Muscle of leg (tissue), 16 donors: ENCODE results near the gene TEX48. TPM values are rescaled to one million over a fixed set of nuclear protein-coding genes. Genes with fewer than 3 reads are reported as not detected.

Source experiments
- DNase-seq: peaks from one replicate; pipeline ENCODE4 v3.0.0; 2013
- H3K27ac ChIP-seq: one replicate; pipeline ENCODE4 v1.5.1; 2013; ENCODE audit warnings: mild to moderate bottlenecking, low read length, control low read depth
- H3K27me3 ChIP-seq: one replicate; pipeline ENCODE4 v1.6.1; 2013; ENCODE audit warnings: low read length; ENCODE audit not compliant: control insufficient read depth, insufficient read depth
- H3K36me3 ChIP-seq: one replicate; pipeline ENCODE4 v1.6.1; 2013; ENCODE audit warnings: low read length; ENCODE audit not compliant: control insufficient read depth, insufficient read depth
- H3K4me1 ChIP-seq: one replicate; pipeline ENCODE4 v1.6.1; 2013; ENCODE audit warnings: low read length; ENCODE audit not compliant: control insufficient read depth, insufficient read depth
- H3K4me3 ChIP-seq: one replicate; pipeline ENCODE4 v1.5.1; 2013; ENCODE audit warnings: low read length, control low read depth
- H3K9me3 ChIP-seq: replicated peaks from 2 replicates; pipeline ENCODE4 v1.6.1; 2013; ENCODE audit warnings: low read depth, low read length; ENCODE audit not compliant: control insufficient read depth
- WGBS: methylation state at CpG from one replicate; pipeline ENCODE4 v1.1.5; 2013; ENCODE audit warnings: missing lambda C conversion rate; ENCODE audit not compliant: insufficient coverage; 5-methylcytosine and 5-hydroxymethylcytosine counted together
- long read RNA-seq, 11 donors: transcript quantifications; one replicate each; lab custom pipeline, GENCODE V29; 2026
- polyA plus RNA-seq, 8 donors: library from polyadenylated mRNA; unstranded; fragments of 120-200 nt; gene quantifications; one replicate each; pipeline versions ENCODE4 v1.2.1 to v1.2.3, GENCODE V29; 2013; ENCODE audit warnings: inconsistent platforms in 1 of 8, low replicate concordance in 1 of 8; ENCODE audit not compliant: insufficient read length in 8 of 8, insufficient read depth in 1 of 8
- total RNA-seq: library from RNA; stranded (reverse); fragments of 120-200 nt; gene quantifications from one replicate; pipeline ENCODE4 v1.2.4, GENCODE V29; 2013

TEX48 gene, protein sequence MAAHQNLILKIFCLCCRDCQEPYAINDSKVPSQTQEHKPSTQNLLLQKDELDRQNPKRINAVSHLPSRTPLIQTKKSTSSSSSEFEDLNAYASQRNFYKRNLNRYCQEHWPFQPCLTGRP
- not detected for total RNA-seq
- not detected for polyA plus RNA-seq
- long read RNA-seq, donor 1: 0 reads
- long read RNA-seq, donor 2: 0 reads
- long read RNA-seq, donor 3: 0 reads
- long read RNA-seq, donor 4: 0 reads
- long read RNA-seq, donor 5: 0 reads
- long read RNA-seq, donor 6: 0 reads
- long read RNA-seq, donor 7: 0 reads
- long read RNA-seq, donor 8: 0 reads
- long read RNA-seq, donor 9: 0 reads
- long read RNA-seq, donor 10: 0 reads
- long read RNA-seq, donor 11: 0 reads

- 48% methylated on average over 5 of the region's 8 CpGs for WGBS
- Histone ChIP-seq H3K36me3 (no peaks in the 10 kb centered on the region), H3K27ac (no peak within 1 kb of the TSS), H3K27me3 (no peaks in the 10 kb centered on the region), H3K4me1 (no peaks in the 10 kb centered on the region), H3K9me3 (no peaks in the 10 kb centered on the region), H3K4me3 (no peak within 1 kb of the TSS)
- peak; percentile 58 for DNase-seq
Observed at GRCh38 chr9:114681594-114682332, at the start of gene TEX48. Gene TEX48 (minus strand): TSS chr9:114682192. CDS start chr9:114671723, 10,469 bp downstream.

DNA sequence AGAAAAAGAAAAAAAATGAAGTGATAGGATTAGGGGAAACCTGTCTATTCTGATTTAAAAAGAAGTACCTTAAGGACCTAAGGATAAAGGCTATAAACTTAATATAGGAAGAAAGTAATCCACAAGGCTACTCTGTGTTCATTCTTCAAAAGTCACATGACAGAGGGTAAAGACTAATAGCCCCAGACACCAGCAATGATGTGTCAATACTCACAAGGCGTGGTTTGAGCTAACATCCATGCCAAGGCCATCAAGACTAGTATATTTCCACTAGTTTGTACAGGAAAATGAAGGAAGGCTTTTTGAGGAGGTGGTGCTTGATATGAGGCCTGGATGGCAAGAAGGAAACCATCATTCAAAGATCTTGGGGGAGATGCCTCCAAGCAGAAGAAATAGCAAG lies 49.7 kb upstream of the TEX48 start:
- Histone ChIP-seq H3K4me3 (no peak overlapping the region), H3K27me3 (no peaks in the 10 kb centered on the region), H3K9me3 (no peaks in the 10 kb centered on the region), H3K27ac (no peak overlapping the region), H3K4me1 (peaks cover 3% of the 10 kb centered on the region), H3K36me3 (no peaks in the 10 kb centered on the region)
- no CpG with 5 or more reads among the region's 1 CpG for WGBS
- no peak for DNase-seq

GRCh38 chr9:114729706-114730105 lies 47.7 kb upstream of the TEX48 start:
- H3K4me1 ChIP-seq: no peaks in the 10 kb centered on the region
- no peaks in the 10 kb centered on the region for H3K27me3 ChIP-seq
- H3K4me3 ChIP-seq: no peak overlapping the region
- no peak for DNase-seq
- no CpG with 5 or more reads among the region's 5 CpGs for WGBS
- H3K9me3 ChIP-seq: no peaks in the 10 kb centered on the region
- no peaks in the 10 kb centered on the region for H3K36me3 ChIP-seq
- H3K27ac ChIP-seq: no peak overlapping the region

- Histone ChIP-seq H3K9me3 (no peaks in the 10 kb centered on the region), H3K4me1 (peaks cover 18% of the 10 kb centered on the region), H3K27ac (no peak overlapping the region), H3K27me3 (peaks cover 2% of the 10 kb centered on the region), H3K4me3 (no peak overlapping the region), H3K36me3 (no peaks in the 10 kb centered on the region)
- DNase-seq: no peak
- 70% methylated on average over 1 of the region's 3 CpGs for WGBS
Observed at GRCh38 chr9:114725930-114726329, 43.9 kb upstream of the TEX48 start.

DNA sequence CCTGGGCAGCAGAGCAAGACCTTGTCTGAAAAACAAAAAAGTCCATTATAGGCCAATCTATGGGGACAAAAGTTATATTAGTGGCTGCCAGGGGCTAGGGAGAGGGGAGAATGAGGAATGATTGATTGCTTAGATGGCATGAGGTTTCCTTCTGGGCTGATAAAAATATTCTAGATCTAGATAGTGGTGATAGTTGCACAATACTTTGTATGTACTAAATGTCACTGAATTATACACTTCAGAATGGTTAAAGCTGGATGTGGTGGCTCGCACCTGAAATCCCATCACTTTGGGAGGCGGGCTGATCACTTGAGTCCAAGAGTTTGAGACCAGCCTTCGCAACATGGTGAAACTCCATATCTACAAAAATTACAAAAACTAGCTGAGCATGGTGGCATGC lies 42.8 kb upstream of the TEX48 start:
- DNase-seq: no peak
- H3K4me3 ChIP-seq: no peak overlapping the region
- peaks cover 2% of the 10 kb centered on the region for H3K27me3 ChIP-seq
- H3K27ac ChIP-seq: no peak overlapping the region
- H3K4me1 ChIP-seq: peaks cover 27% of the 10 kb centered on the region
- WGBS: no CpG with 5 or more reads among the region's 3 CpGs
- no peaks in the 10 kb centered on the region for H3K36me3 ChIP-seq
- H3K9me3 ChIP-seq: no peaks in the 10 kb centered on the region

DNA sequence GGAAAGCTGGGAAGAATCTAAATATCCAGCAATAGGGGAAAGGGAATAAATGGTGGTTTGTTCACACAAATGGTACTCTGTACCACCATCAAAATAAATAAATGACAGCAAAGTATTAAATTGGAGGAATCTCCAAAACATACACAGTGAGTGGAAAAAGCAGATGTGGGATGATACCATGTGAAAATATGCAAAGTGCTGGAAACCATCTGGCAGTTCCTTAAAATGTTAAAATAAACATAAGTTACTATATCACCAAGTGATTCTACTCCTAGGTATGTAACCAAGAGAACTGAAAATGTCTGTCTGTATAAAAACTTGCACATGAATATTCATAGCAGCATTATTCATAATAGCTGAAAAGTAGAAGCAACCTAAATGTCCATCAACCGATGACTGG lies 41.9 kb upstream of the TEX48 start:
- H3K27me3 ChIP-seq: peaks cover 2% of the 10 kb centered on the region
- DNase-seq: no peak
- WGBS: no CpG with 5 or more reads among the region's 1 CpG
- no peak overlapping the region for H3K27ac ChIP-seq
- H3K9me3 ChIP-seq: no peaks in the 10 kb centered on the region
- no peaks in the 10 kb centered on the region for H3K36me3 ChIP-seq
- peaks cover 27% of the 10 kb centered on the region for H3K4me1 ChIP-seq
- H3K4me3 ChIP-seq: no peak overlapping the region

- Histone ChIP-seq H3K9me3 (no peaks in the 10 kb centered on the region), H3K27ac (no peak overlapping the region), H3K4me1 (peaks cover 27% of the 10 kb centered on the region), H3K36me3 (no peaks in the 10 kb centered on the region), H3K27me3 (peaks cover 2% of the 10 kb centered on the region), H3K4me3 (no peak overlapping the region)
- WGBS: 17% methylated on average over 1 of the region's 7 CpGs
- DNase-seq: peak; percentile 14
Observed at GRCh38 chr9:114722937-114723620, 41.1 kb upstream of the TEX48 start.

- DNase-seq: no peak
- Histone ChIP-seq H3K27me3 (peaks cover 2% of the 10 kb centered on the region), H3K27ac (no peak overlapping the region), H3K4me1 (peaks cover 27% of the 10 kb centered on the region), H3K36me3 (no peaks in the 10 kb centered on the region), H3K9me3 (peaks cover 2% of the 10 kb centered on the region), H3K4me3 (no peak overlapping the region)
- 70% methylated on average over 4 of the region's 7 CpGs for WGBS
Observed at GRCh38 chr9:114722081-114722621, 40.2 kb upstream of the TEX48 start.

DNA sequence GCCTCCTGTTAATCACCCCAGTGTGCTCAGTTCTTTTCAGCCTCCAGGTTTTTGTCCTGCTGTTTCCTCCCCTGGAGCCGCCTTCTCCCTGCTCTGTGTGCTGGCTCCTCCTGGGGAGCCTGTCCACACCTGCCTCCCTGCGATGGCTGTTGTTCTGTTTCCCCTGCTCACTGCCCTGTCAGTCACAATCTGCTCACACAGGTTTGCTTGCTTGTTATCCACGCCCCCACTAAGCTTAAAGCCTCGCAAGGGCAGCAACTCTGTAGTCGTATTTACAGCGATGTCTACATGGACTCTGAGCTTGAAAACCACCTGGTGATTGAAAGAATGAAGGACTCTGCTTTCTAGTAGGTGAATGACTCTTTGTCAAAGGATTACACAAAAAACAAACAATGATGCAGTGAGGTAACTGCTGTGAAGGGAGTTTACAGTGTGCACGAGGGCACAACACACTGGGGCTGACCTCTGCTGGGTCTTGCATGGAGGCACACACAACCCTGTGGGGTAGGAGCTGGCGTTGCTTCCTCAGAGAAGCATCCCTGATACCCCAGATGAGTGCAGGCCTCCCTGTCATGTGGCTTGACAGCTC lies 39.6 kb upstream of the TEX48 start:
- 59% methylated on average over 5 of the region's 8 CpGs for whole genome bisulfite sequencing
- H3K27me3 ChIP-seq: peaks cover 2% of the 10 kb centered on the region
- peaks cover 2% of the 10 kb centered on the region for H3K9me3 ChIP-seq
- no peaks in the 10 kb centered on the region for H3K36me3 ChIP-seq
- H3K27ac ChIP-seq: no peak overlapping the region
- no peak overlapping the region for H3K4me3 ChIP-seq
- peaks cover 27% of the 10 kb centered on the region for H3K4me1 ChIP-seq
- DNase-seq: no peak
